ENCODE results near the gene MSMB. TPM values are rescaled to one million over a fixed set of nuclear protein-coding genes. Genes with fewer than 3 reads are reported as not detected.

The MSMB gene
- total and polyA plus RNA-seq, 2 of the 8 experiments (the other 6 are each of a cell fraction or from before 2014, with no cell fraction given) = not detected

GRCh38 chr10:46002916-46003693 lies 43.0 kb downstream of the MSMB start:
- Histone ChIP-seq H3K27me3 (replicated peaks in 1 of 4; ENCODE audit: control insufficient read depth in 3 of 4, extremely low read depth in 1 of 4, insufficient read depth in 3 of 4, low read length in 3 of 4) (no peaks in the 10 kb centered on the region), H4K20me1 (replicated peaks in 1 of 2; ENCODE audit: control insufficient read depth in 1 of 2, insufficient read depth in 2 of 2, low read length in 2 of 2) (no peaks in the 10 kb centered on the region), H3K79me1 (ENCODE audit: low read depth, low read length) (no peaks in the 10 kb centered on the region; the same call in 1 of the 2 replicates), H2BK20ac (ENCODE audit: low read length) (no peak overlapping the region), H3K27ac (ENCODE audit: low read depth, low read length) (no peak overlapping the region), H3K4me2 (ENCODE audit: insufficient read depth in 1 of 2, low read depth in 2 of 2, low read length in 2 of 2) (no peak overlapping the region), H3K4ac (replicated peaks; ENCODE audit: insufficient read length, low read depth, low read length) (no peak overlapping the region), H2AK5ac (ENCODE audit: low read depth, low read length) (no peak overlapping the region), H2BK120ac (replicated peaks; ENCODE audit: low read depth, low read length) (no peak overlapping the region), H2BK5ac (ENCODE audit: low read depth, low read length) (no peak overlapping the region), H3K79me2 (ENCODE audit: control insufficient read depth in 1 of 2, insufficient read depth in 2 of 2, low read length in 2 of 2) (no peaks in the 10 kb centered on the region), H3K9me3 (ENCODE audit: insufficient read depth in 2 of 2, low read depth in 1 of 2, low read length in 1 of 2) (no peaks in the 10 kb centered on the region), H2BK15ac (ENCODE audit: low read length) (no peak overlapping the region), H3K18ac (ENCODE audit: extremely low read depth, low read length) (no peak overlapping the region), H3K14ac (ENCODE audit: insufficient read length) (no peak overlapping the region), H3K4me1 (replicated peaks in 1 of 4; ENCODE audit: control insufficient read depth in 3 of 4, insufficient read depth in 4 of 4, low read length in 3 of 4) (peaks cover 0 to 3% (median 0%) of the 10 kb centered on the region in 4 experiments; a peak in 2 of 7 replicates), H2BK12ac (ENCODE audit: low read depth, low read length) (no peak overlapping the region), H3K56ac (replicated peaks; ENCODE audit: insufficient read length, low read depth, low read length) (no peak overlapping the region), H3K23ac (ENCODE audit: insufficient read length) (no peak overlapping the region), H3K9ac (replicated peaks in 1 of 4; ENCODE audit: extremely low read depth in 1 of 4, low read depth in 3 of 4, low read length in 3 of 4) (no peak overlapping the region), H2AFZ (ENCODE audit: low read length) (no peak overlapping the region), H4K8ac (ENCODE audit: extremely low read depth, insufficient read depth, low read length) (no peak overlapping the region), H3K4me3 (ENCODE audit: extremely low read depth in 1 of 4, insufficient read depth in 2 of 4, low read depth in 3 of 4, low read length in 4 of 4) (no peak overlapping the region), H4K91ac (replicated peaks; ENCODE audit: insufficient read length, low read length) (no peak overlapping the region), H3K36me3 (ENCODE audit: control insufficient read depth in 2 of 4, insufficient read depth in 4 of 4, low read length in 3 of 4) (peaks cover 17 to 70% (median 37%) of the 10 kb centered on the region in 4 experiments), H4K5ac (ENCODE audit: insufficient read length, low read depth, low read length) (no peak overlapping the region), H3K23me2 (ENCODE audit: low read depth, low read length) (no peaks in the 10 kb centered on the region)
- no peak for DNase-seq (ENCODE audit: low read depth in 1 of 2, low spot score in 2 of 2)
- ChIA-PET CTCF (ENCODE audit: partially characterized antibody) (interaction anchor here (0.7 kb wide), 1 partner anchor 27 kb away, joined by 3 read pairs; the partner anchor contains the start of gene NCOA4), POLR2A (ENCODE audit: partially characterized antibody) (no interaction called here)
- 92% methylated on average over 9 of the region's 9 CpGs; no CpG with 5 or more reads in 1 of the 2 experiments for WGBS, 2 experiments (ENCODE audit: extremely low coverage in 1 of 2, insufficient coverage in 1 of 2, insufficient read length in 1 of 2, insufficient replicate concordance in 2 of 2, low coverage in 1 of 2, low lambda C conversion rate in 2 of 2, missing lambda C conversion rate in 1 of 2)
- no peak for TF ChIP-seq SAP30 (IDR thresholded peaks at IDR 0.05; ENCODE audit: insufficient read depth, insufficient replicate concordance, low read length)
- TF ChIP-seq USF2 (IDR thresholded peaks at IDR 0.05; ENCODE audit: low read length) = no peak
- no peak for TF ChIP-seq SIRT6 (IDR thresholded peaks at IDR 0.05; ENCODE audit: low read length)
- no peak for TF ChIP-seq FOSL1 (IDR thresholded peaks at IDR 0.05; ENCODE audit: insufficient read depth, low read depth, low read length)
- no peak for TF ChIP-seq KDM4A (IDR thresholded peaks at IDR 0.05; ENCODE audit: low read depth, low read length, severe bottlenecking)
- no peak for TF ChIP-seq ZNF274 (IDR thresholded peaks at IDR 0.05; ENCODE audit: borderline replicate concordance, extremely low read depth, low read length)
- no peak for TF ChIP-seq CEBPB (IDR thresholded peaks at IDR 0.05; ENCODE audit: low read depth, low read length)
- no peak for TF ChIP-seq YY1 (IDR thresholded peaks at IDR 0.05; ENCODE audit: low read depth, low read length)
- no peak for TF ChIP-seq POU5F1 (IDR thresholded peaks at IDR 0.05; ENCODE audit: low read depth, low read length)
- no peak for TF ChIP-seq HDAC6 (IDR thresholded peaks at IDR 0.05; ENCODE audit: low read depth, low read length)
- TF ChIP-seq E2F6 (IDR thresholded peaks at IDR 0.05) = no peak
- FAIRE-seq = no peak

Data from H1 (cell line).